Activated naive CD4-positive, alpha-beta T cell treated with anti-CD3 and anti-CD28 coated beads for 36 hours (primary cell): ENCODE results near the gene USH1C. TPM values are rescaled to one million over a fixed set of nuclear protein-coding genes. Genes with fewer than 3 reads are reported as not detected.

ENCODE experiments used
- CTCF ChIA-PET: fragments of 350-600 bp; sonication (Branson Sonifier 250); formaldehyde crosslinking; loops from one replicate; lab custom pipeline; 2021; ENCODE audit warnings: antibody characterized with exemption; lab: Charles Lee
- DNase-seq: peaks from one replicate; pipeline ENCODE4 v3.0.0-alpha.2; 2020
- H3K27ac Mint-ChIP-seq: one replicate; pipeline ENCODE4 v1.8.0; 2021; ENCODE audit warnings: mild to moderate bottlenecking, mixed read lengths
- H3K27me3 Mint-ChIP-seq: one replicate; pipeline ENCODE4 v1.8.0; 2021; ENCODE audit warnings: low read depth, mixed read lengths
- H3K36me3 Mint-ChIP-seq: one replicate; pipeline ENCODE4 v1.8.0; 2021; ENCODE audit warnings: low read depth, mixed read lengths
- H3K4me1 Mint-ChIP-seq: one replicate; pipeline ENCODE4 v1.8.0; 2021; ENCODE audit warnings: low read depth, mixed read lengths
- H3K4me3 Mint-ChIP-seq: one replicate; pipeline ENCODE4 v1.8.0; 2021; ENCODE audit warnings: mild to moderate bottlenecking, moderate library complexity, mixed read lengths
- H3K9me3 Mint-ChIP-seq: one replicate; pipeline ENCODE4 v1.8.0; 2021; ENCODE audit warnings: mixed read lengths
- intact Hi-C: fragments of 100-400 bp; cut with micrococcal nuclease; formaldehyde crosslinking; loops from one replicate; pipeline ENCODE4 v1.15.1; 2023
- total RNA-seq, 2 experiments: library from RNA; stranded (reverse); gene quantifications; one replicate each; pipeline ENCODE4 v1.2.3, GENCODE V29; 2021

USH1C gene
- total RNA-seq, 2 experiments from 2014 or later, result not detected

DNA sequence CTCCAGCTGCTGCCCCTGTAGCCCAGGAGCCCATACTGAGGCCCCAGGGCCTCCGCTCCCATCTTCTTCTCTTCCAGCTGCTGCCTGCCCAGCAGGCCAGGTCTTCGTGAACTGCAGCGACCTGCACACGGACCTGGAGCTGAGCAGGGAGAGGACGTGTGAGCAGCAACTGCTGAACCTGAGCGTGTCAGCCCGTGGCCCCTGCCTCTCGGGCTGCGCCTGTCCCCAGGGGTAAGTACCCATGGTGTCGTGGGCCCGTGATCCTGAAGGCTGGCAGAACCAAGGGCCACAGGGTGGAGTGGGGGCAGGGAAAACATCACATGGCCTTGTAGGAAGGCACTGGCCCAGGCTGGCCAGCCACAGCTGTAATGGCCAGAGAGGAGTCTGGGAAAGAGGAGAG lies 34.1 kb upstream of the USH1C start:
- H3K27me3 Mint-ChIP-seq, result no peaks in the 10 kb centered on the region

GRCh38 chr11:17575431-17576425 lies 31.5 kb upstream of the USH1C start:
- Mint-ChIP-seq H3K36me3 (no peaks in the 10 kb centered on the region), H3K27me3 (no peaks in the 10 kb centered on the region), H3K4me3 (no peak overlapping the region), H3K4me1 (peaks cover 5% of the 10 kb centered on the region), H3K9me3 (no peaks in the 10 kb centered on the region), H3K27ac (no peak overlapping the region)
- DNase-seq, result no peak
- CTCF ChIA-PET, result no interaction called here
- intact Hi-C loops, result no loop called here

More for the DNA sequence above, 34.1 kb upstream of the USH1C start:
- H3K9me3 Mint-ChIP-seq, result no peaks in the 10 kb centered on the region
- DNase-seq, result no peak
- no peak overlapping the region for H3K4me3 Mint-ChIP-seq
- intact Hi-C loops, result no loop called here
- H3K4me1 Mint-ChIP-seq, result no peaks in the 10 kb centered on the region
- no peaks in the 10 kb centered on the region for H3K36me3 Mint-ChIP-seq
- CTCF ChIA-PET, result no interaction called here
- no peak overlapping the region for H3K27ac Mint-ChIP-seq

- no peak overlapping the region for H3K27ac Mint-ChIP-seq
- intact Hi-C loops, result no loop called here
- no peaks in the 10 kb centered on the region for H3K27me3 Mint-ChIP-seq
- peaks cover 5% of the 10 kb centered on the region for H3K4me1 Mint-ChIP-seq
- CTCF ChIA-PET, result interaction anchor here (0.6 to 0.7 kb wide), 2 partner anchors 185 to 1973 kb away, joined by 3 read pairs; no protein-coding TSS in a partner anchor
- DNase-seq, result no peak
- no peaks in the 10 kb centered on the region for H3K9me3 Mint-ChIP-seq
- no peaks in the 10 kb centered on the region for H3K36me3 Mint-ChIP-seq
- H3K4me3 Mint-ChIP-seq, result no peak overlapping the region
These were observed 30.2 kb upstream of the USH1C start for GRCh38 chr11:17574141-17575091.

DNA sequence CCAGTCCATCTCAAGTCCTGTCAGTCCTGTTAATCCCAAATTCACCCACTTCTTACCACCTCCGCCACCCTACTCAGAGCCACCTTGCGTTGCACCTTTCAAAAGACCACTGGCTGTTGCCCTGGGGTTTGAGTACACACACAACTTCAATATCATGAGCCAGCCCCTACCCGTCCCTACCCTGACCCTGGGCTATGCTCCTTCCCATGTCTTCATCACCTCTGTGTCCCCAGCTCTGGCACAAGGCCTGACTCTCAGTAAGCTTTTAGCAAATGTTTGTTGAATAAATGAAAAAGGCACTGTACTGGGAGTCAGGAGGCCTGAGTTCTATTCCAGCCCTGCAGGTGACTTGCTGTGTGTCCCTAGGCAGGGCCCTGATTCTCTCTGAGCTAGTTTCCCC lies 29.3 kb upstream of the USH1C start:
- no peak overlapping the region for H3K27ac Mint-ChIP-seq
- peaks cover 5% of the 10 kb centered on the region for H3K4me1 Mint-ChIP-seq
- no peaks in the 10 kb centered on the region for H3K36me3 Mint-ChIP-seq
- H3K4me3 Mint-ChIP-seq, result no peak overlapping the region
- intact Hi-C loops, result no loop called here
- H3K9me3 Mint-ChIP-seq, result no peaks in the 10 kb centered on the region
- no peak for DNase-seq
- no peaks in the 10 kb centered on the region for H3K27me3 Mint-ChIP-seq
- CTCF ChIA-PET, result interaction anchor here (0.7 kb wide), 1 partner anchor 184 kb away, joined by 3 read pairs; no protein-coding TSS in a partner anchor

DNA sequence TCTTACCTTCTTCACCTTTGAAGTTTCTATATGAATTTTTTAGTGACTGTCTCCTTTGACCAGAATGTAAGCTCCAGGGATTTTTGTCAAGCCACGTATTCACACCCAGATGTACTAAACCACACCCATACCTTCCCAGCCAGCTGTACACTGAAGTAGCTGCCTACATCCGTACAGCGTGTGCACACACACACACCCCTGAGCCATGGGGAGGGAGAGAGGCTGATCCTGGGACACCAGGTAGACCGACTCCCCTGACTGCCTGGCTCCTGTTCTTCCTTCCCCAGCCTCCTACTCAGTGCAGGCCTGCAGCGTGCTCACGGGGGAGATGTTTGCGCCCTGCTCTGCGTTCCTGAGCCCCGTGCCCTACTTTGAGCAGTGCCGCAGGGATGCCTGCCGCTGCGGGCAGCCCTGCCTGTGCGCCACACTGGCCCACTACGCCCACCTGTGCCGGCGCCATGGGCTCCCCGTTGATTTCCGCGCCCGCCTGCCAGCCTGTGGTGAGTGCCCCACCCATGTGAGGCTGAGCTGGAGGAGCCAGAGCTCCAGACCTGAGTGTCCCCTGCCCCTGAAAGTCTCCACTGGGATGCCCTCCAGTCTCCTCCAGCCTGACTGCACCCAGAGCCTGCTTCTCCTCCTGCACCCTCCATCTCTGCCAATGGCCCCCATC lies 28.7 kb upstream of the USH1C start:
- Mint-ChIP-seq H3K4me3 (no peak overlapping the region), H3K27me3 (no peaks in the 10 kb centered on the region), H3K4me1 (peaks cover 5% of the 10 kb centered on the region), H3K36me3 (no peaks in the 10 kb centered on the region), H3K9me3 (no peaks in the 10 kb centered on the region), H3K27ac (no peak overlapping the region)
- CTCF ChIA-PET, result interaction anchor here (0.9 kb wide), 1 partner anchor 23 kb away, joined by 3 read pairs; no protein-coding TSS in a partner anchor
- intact Hi-C loops, result no loop called here
- DNase-seq, result no peak

DNA sequence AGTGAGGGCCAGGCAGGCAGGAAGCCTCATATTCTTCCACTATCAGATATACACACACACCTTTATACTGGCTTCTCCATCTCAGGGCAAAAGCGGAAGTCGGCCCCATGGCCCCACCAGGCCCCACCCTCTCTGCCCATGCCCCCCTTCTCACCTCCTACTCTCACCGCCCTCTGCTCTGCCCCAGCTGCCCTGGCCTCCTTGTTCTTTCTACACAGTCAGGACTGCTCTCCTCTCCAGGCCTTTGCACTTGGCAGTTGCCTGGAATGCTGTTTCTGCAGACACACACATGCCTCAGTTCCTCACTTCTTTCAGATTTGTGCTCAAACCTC lies 28.1 kb upstream of the USH1C start:
- Mint-ChIP-seq H3K4me1 (peaks cover 5% of the 10 kb centered on the region), H3K27me3 (no peaks in the 10 kb centered on the region), H3K4me3 (no peak overlapping the region), H3K36me3 (no peaks in the 10 kb centered on the region), H3K9me3 (no peaks in the 10 kb centered on the region), H3K27ac (no peak overlapping the region)
- no peak for DNase-seq
- intact Hi-C loops, result no loop called here
- CTCF ChIA-PET, result interaction anchor here (0.9 kb wide), 1 partner anchor 24 kb away, joined by 3 read pairs; no protein-coding TSS in a partner anchor

GRCh38 chr11:17571431-17572358 lies 27.5 kb upstream of the USH1C start:
- no peak overlapping the region for H3K27ac Mint-ChIP-seq
- DNase-seq, result no peak
- CTCF ChIA-PET, result interaction anchor here (0.7 kb wide), 1 partner anchor 40 kb away, joined by 3 read pairs; no protein-coding TSS in a partner anchor
- intact Hi-C loops, result no loop called here
- H3K27me3 Mint-ChIP-seq, result no peaks in the 10 kb centered on the region
- H3K4me3 Mint-ChIP-seq, result no peak overlapping the region
- no peaks in the 10 kb centered on the region for H3K9me3 Mint-ChIP-seq
- H3K4me1 Mint-ChIP-seq, result peaks cover 5% of the 10 kb centered on the region
- no peaks in the 10 kb centered on the region for H3K36me3 Mint-ChIP-seq

- intact Hi-C loops, result no loop called here
- H3K4me1 Mint-ChIP-seq, result peaks cover 5% of the 10 kb centered on the region
- H3K36me3 Mint-ChIP-seq, result no peaks in the 10 kb centered on the region
- no peak for DNase-seq
- H3K27ac Mint-ChIP-seq, result no peak overlapping the region
- no peaks in the 10 kb centered on the region for H3K9me3 Mint-ChIP-seq
- CTCF ChIA-PET, result interaction anchor here (0.6 kb wide), 1 partner anchor 50 kb away, joined by 3 read pairs; no protein-coding TSS in a partner anchor
- no peaks in the 10 kb centered on the region for H3K27me3 Mint-ChIP-seq
- no peak overlapping the region for H3K4me3 Mint-ChIP-seq
These were observed 25.8 kb upstream of the USH1C start for GRCh38 chr11:17570034-17570433.

GRCh38 chr11:17568944-17569343 lies 24.7 kb upstream of the USH1C start:
- intact Hi-C loops, result no loop called here
- H3K4me3 Mint-ChIP-seq, result no peak overlapping the region
- no peak for DNase-seq
- peaks cover 5% of the 10 kb centered on the region for H3K4me1 Mint-ChIP-seq
- H3K27ac Mint-ChIP-seq, result no peak overlapping the region
- CTCF ChIA-PET, result interaction anchor here (0.5 kb wide), 1 partner anchor 1199 kb away, joined by 3 read pairs; no protein-coding TSS in a partner anchor
- H3K9me3 Mint-ChIP-seq, result no peaks in the 10 kb centered on the region
- no peaks in the 10 kb centered on the region for H3K27me3 Mint-ChIP-seq
- H3K36me3 Mint-ChIP-seq, result no peaks in the 10 kb centered on the region

DNA sequence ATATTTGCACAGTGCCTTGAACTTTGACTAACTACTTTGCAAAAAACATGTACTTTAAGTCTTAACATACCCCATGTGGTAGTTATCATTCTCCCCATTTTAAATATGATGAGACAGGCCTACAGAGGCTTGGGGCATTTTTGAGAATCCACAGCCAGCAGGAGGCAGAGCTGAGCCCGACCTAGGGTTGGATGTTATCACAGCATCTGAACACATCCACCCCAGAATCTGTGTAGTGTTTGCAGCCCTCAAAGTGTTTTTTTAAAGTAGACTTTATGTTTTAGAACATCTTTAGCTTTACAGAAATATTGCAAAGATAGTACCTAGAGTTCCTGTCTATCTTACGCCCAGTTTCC lies 20.4 kb upstream of the USH1C start:
- no peak for DNase-seq
- no peak overlapping the region for H3K4me3 Mint-ChIP-seq
- CTCF ChIA-PET, result no interaction called here

More for the DNA sequence above, 20.4 kb upstream of the USH1C start:
- Mint-ChIP-seq H3K4me1 (no peaks in the 10 kb centered on the region), H3K36me3 (no peaks in the 10 kb centered on the region), H3K27me3 (no peaks in the 10 kb centered on the region), H3K27ac (no peak overlapping the region), H3K9me3 (no peaks in the 10 kb centered on the region)
- intact Hi-C loops, result no loop called here
